CD4-positive, alpha-beta T cell treated with Interleukin-15 for 4 hours (primary cell): ENCODE data around the gene PITPNM3.
A peak's percentile ranks its signal among the peaks of the same experiment; 100 is the strongest.

ENCODE experiments used
- DNase-seq: peaks from one replicate; pipeline ENCODE4 v3.0.0-alpha.2; 2020; ENCODE audit warnings: low spot score

PITPNM3 gene

DNA sequence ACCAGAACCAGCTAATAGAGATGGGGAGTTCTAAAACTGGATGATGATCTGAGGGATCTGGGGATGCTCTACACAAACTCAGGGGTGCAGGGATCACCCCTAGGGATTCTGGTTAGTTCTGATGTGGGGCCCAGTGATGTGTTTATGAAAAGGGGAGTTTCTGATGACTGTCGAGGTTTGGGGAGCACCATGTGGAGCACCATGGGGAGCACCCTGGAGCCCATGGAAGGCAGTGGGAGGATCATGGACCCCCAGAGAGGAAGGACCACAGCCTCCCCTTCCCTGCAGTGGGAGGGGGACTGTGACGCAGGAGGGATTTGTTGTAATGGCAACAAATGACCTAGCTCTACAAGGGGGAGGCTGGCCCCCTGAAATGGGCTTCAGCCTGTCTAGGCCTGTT, 93.7 kb downstream of the PITPNM3 start:
- DNase-seq, result no peak

DNA sequence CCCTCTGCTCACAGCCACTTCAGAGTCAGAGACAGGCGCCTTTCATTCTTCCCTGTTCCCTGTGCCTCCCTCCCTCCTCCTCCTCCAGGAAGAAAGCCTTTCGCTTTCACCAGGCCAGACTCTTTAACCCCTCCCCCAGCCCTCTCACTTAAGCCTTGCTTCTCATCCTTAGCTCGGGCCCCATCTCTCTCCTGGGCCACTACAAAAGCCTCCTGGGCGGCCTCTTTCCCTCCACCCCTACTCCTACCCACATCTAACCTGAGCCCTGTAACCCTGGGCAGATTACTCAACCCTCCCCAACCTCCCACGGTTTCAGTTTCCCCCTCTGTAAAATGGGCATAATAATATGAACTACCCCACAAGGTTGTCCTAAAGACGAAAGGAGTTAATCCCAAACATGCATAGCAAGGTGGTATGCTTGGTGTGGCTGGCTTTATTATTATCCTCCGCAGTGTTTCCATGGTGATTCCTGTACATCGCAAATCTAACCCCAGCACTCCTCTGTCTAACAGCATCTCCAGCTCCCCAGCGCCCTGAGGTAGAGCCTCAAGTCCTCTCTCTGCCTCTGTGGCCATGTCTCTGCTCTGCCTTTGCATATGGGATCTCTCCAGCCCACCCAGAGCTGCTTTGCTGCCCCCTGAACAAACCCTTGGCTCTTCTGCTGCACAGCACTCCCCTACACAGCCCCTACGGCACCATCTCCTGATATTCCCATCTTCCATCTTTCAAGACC, 94.4 kb downstream of the PITPNM3 start:
- DNase-seq, result no peak

DNA sequence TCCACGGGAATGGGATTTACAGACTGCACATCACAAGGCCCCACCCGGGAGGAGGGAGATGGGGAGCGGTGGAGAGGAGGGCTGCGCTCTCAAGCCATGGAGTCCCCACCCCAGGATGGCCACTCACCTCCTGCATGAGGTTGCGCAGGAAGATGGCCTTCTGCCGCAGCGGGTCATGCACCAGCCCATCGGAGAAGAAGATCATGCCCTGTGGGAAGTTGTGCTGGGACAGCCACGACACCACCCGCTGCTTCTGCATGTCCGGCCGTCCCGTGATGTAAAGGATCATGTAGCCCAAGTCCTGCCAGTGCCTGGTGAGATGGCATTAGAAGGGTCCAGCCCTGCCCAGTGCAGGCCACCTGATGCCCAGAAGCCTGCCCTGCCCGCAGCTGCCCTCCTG, 95.1 kb downstream of the PITPNM3 start:
- no peak for DNase-seq

DNA sequence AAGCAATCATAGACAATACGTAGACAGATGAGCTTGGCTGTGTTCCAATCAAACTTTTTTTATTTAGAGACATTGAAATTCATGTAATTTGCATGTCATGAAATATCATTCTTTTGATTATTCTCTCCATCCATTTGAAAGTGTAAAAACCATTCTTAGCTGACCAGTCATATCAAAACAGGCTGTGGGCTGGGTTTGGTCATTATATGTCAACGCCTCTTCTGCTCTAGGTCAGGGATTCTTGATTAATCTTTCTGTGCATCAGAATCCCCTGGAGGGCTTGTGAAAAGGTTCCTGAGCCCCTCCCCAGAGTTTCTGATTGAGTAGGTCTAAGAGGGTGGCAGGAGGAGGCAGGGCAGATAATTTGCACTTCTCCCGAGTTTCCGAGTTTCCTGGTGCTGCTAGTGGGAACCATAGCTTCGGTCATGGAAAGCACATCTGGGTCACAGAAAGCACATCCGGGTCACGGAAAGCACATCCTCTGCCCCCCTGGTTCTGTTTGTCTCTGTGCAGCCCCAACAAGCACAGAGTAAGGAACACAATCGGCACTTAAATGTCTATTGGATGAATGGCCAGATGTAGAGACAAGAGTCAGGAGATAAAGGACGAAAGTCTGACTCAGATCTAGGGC, 95.7 kb downstream of the PITPNM3 start:
- no peak for DNase-seq

DNA sequence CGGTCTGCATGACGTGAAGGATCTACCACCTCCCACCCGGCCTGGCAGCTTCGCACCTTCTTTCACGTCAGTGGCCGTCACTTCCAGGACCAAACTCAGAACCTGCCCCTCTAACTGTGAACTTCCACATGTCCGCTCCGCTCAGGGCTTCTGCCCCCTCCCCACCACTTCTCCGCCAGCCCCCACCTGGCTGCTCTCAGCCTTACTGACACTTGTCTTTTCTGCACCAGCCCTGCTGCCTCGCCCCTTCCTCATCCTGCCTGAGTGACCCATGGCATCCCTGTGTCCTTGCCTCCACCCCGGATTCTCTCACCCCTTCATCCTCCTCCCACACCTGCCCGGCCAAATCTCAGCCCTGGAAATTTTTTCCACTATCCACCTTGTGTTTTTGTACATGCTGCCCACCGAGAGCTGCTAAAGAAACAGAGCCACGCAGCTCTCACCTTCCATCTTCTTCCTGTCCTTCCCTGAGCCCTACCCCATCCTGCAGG, 97.8 kb downstream of the PITPNM3 start:
- DNase-seq, result no peak

DNA sequence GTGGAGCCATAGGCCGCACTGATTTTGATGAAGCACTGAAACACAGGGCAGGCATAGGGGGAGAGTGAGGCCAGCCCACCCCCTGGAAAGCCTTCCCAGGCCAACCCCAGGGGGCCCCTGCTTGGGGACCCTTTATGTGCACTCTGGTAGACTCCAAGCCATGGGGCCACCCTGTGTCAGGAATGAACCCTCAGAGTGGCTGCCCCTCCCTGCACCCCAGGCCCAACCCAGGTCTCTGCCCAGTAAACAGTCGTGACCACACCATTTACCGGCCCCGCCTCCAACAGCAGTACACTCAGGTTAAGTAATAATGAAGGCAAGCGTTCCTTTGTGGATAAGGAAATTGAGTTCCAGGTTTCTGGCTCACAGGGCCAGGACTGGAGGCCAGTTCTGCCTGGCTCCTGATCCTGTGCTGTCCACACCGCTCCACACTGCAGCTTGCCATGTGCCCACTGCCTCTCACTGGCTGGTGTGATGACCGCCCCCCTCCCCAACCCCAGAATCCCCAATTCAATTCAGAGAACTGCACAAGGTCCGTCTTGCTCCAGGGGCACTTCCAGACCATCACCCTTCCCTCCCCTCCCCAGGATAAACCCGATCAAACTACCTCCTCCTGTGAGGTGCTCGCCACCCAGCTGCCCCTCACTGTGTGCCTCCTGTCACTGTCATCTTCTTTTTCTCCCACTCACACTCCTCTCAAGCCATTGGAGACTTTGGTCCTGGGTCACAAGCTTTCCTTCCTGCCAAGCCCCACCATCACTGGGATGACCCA, 98.5 kb downstream of the PITPNM3 start:
- no peak for DNase-seq

DNA sequence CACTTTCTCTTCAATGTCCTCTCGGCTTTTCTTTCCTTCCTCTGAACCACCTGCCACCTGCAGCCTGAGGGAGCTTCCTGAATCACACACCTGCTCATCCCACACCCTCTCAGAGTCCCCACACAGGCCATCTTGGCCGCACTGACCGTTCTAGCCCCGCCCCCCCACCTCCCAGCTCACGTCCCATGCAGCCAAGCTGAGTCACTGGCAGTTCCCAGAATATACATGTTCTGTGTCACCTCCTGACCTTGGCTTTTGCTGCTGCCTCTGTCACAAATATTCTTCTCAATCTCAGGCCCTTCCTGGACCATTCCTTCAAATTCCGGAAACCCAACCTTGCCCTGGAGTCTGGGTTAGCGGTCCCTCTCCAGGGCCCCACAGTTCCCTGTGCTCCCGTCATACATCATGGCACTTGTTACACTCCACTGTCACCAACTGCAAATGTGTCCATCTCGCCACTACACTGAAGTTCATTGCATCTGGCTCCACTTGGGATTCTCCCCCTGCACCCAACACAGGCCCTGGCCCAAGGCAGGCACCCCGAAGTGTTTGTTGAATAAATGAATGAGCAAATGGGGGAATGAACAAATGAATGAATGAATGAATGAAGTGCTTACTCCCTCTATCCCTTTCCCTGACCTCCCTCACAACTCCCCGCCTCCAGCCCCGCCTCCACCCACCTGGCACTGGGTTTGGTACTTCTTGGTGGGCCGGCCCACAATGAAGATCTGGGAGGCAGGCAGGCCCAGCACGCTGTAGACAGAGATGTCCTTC, 99.3 kb downstream of the PITPNM3 start:
- DNase-seq, result no peak

DNA sequence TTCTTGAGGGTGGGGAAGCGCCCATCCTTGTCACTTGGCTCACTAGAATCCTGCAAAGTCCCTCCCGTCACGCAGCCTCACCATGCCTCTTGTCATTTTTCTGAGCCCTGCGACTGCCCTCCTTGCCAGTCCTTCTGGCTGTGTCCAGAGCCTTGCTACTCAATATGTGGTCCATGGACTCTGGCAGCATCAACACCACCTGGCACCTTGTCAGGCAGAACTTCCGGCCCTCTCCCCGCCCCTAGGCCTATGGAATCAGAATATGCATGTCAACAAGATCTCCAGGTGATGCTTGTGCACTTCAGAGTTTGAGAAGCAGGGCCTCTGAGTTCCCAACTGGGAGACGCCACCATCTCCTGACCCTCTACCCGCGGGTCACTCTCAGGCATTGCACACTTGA, 100.0 kb downstream of the PITPNM3 start:
- no peak for DNase-seq

DNA sequence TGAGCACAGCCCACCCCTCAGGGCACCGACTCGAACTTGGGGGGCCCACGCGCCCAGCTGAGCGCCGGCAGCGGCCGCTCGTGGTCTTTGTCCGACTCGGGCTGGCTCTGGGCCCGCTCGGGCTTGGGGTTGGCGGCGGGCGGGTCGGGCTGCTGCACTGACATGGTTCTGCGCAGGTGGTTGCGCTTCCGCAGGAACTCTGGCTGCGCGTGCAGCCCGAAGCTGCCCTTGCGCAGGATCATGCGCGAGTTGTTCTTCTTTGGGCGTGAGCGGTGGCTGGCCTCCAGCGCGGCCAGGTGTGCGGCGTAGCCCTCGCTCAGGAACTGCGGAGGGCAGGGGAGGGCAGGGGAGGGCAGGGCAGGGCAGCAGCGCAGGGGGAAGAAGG, 101.0 kb downstream of the PITPNM3 start:
- DNase-seq, result peak; percentile 12

DNA sequence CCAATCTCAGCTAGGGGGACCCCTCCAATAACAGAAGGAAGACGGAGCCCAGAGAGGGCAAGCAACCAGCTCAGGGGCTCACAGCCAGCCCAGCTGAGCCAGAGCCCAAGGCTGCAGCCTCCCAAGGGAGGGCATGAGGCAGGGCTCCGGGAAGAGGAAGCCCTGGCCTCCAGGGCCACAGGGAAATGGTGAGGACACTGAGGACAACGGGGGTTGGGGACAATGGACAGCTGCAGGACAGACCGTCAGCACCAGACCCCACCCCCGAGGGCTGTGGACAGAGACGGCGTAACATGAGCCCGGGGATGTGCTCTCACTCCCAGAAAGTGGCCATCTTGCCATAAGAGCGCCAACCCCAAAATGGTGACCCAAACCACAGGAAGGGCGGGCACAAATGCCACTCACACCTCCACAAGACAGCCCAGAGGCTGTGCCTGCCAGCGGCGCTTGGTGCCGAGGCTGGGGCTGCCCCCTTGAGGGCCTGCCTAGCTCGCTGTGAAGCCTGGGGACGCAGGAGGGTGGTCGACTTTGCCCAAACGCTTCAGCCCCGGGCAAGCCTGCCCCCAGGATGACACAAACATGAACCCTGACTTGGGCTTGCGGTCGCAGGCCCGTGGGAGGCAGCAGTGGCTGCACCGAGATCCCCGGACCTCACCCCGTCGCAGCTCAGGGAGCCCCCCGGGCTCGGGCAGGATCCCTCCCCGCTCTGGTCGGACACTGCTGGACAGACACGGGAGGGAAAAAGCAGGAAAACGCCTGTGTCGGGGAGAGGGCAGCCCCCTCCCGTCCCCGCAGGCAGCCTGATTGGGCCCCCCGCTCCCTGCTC, 101.6 kb downstream of the PITPNM3 start:
- no peak for DNase-seq

DNA sequence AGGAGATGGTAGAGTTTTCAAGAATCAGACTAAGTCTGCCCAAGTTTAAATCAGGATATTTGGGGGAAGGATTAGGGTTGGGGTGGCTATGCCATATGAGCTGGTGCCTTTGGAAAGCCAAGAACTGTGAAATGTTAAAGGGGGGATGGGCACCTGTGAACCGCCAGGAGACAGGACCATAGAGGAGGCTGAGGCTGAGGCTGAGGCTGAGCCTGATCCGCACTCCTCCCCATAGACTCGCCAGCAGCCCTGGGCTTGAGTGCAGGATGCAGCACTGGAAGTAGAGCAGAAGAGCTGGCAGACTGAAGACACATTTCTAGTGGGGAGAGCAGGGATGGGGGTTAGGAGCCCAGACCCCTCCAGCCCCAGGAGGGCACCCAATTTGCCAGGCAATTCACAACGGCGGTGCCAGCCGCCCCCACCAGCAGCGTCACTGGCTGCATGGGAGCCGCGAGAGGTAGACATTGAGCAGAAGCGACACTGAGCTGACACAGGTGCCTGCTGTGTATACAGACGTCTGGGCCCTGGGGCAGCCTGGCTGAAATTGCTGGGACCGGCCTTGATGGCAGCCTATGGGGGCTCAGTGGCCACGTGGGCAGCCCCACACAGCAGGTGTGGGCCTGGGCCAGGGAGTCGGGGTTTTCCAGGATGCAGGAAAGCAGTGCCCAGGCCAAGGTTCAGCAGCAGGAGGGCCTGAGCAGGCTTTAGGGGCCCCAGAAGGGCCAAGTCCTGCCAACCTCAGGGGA, 102.9 kb downstream of the PITPNM3 start:
- DNase-seq, result no peak

DNA sequence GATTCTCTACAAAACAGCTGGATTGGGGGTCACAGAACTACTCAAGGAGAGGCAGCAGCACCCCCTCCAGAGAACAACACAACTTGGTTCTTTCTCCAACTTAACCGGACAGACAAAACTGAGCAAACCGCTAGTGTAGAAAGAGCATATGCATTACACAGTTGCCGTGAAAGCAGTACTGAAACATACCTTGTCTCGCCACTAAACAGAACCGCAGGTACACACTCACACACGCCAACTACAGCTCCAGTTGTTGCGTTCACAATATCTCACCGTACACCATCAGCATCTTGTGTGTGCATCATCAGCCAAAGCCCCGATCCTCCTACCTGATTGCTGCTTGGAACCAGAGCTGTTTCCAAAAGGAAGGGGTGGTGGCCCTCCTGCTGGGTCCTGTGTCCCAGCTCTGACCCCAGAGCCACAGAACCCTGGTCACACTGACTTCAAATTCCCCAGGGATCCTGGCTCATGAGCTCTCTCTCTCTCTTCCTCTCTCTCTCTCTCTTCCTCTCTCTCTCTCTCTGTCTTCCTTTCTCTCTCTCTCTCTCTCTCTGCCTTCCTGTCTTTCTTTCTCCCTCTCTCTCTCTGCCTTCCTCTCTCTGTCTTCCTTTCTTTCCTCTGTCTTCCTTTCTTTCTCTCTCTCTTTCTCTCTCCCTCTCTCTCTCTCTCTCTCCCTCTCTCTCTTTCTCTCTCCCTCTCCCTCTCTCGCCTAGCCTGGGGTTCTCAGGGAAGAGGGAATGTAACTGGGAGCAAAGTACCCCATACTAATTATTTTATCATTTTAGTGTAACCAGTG, 103.7 kb downstream of the PITPNM3 start:
- DNase-seq, result no peak

DNA sequence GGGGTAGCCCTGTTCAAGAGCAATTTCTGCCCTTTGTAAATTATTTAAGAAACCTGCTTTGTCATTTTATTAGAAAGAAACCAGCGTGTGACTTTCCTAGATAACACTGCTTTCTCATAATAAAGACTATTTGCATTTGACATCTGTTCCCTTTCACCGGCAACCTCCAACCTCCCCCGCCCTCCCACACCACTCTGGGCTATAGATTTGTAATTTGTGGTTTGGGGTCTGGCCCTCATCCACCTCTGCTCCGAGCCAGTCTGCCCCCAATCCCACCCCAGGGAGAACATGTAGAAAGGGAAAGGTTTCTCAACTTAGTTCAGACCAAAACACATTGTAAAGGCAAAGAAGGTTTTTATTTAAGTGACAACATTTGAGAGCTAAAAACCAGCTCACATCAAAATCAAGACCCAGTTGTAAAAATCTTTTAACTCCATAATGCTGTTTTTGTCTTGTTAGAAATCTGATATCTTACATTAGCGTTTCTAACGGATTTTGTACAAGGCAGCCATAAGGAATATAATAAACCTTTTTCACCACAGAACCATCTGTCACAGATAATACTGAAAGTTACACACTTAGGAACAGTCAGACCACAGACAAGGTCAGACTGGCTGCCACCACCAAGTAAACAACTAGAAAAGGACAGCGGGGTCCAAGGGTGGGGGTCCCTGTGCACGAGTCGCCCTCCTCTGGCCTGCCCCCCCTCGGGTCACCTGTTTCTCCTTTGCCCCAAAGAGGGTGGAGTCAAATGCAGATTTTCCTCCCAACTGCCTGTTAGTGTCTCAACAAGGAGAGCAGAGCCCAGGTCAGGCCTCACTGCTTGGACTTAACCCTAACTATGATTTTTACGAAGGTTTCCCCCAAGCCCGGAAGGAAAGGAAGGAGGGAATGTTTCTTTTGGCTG, 105.2 kb downstream of the PITPNM3 start:
- DNase-seq, result no peak

DNA sequence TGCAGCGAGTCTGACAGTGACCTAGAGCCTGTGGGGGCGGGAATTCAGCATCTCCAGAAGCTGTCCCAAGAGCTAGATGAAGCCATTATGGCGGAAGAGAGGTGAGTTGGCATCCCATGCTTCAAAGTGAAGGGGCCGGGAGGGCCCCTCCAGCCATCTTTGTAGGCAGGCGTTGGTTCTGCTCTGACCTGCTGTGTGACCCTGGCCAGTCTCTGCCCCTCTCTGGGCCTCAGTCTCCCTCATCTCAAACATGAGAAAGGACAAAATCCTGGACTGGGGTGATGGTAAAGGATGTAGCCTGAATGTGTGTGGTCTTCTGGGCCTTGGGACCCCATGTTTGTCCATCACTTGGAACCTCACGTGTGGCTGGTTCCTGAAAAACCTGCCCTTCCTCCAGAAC, 107.0 kb downstream of the PITPNM3 start:
- no peak for DNase-seq

DNA sequence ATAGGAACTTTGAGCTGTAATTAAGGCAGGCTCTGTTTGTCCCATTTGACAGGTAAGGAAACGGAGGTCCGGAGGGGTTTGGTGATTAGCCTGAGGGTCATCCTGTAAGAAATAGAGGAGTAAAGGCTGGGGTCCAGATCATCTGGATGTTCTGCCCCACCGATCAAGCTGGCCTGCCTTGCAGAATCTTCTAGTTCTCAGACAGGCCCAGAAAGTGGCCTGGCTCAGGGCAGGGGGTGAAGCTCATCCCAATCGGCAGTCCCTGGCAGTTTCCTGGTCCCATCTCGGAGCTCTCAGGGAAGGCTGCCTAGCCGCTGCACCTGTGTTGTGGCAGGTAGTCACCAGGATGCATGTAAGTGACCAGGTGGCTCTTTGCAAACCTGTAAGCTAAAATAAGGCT, 107.9 kb downstream of the PITPNM3 start:
- DNase-seq, result no peak

DNA sequence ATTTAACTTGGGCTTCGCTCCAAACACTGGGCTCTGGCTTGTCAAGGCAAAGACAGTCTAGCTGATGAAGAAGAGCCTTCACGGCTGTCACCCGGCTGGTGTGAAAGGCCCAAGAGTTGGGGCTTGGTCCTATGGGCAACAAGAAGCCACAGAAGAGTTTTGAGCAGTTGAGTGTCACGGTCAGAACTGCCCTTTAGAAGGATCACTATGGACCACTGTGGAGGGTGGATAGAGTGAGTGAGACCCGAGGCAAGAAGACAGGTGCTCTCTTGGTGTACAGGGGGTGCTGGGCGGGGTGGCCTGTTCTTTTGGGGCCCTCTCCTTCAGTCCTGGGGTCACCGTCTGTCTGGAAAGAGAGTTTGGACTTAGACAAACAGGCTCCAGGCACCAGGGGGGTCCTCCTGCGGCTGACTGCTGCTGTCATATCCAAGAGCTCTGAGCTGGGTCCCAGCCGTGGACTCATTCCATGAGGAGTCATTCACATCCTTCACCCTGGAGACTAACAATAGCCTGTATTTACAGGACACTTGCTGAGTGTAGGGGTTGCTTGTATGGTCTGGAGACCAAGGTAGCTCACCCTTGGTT, 109.7 kb downstream of the PITPNM3 start:
- DNase-seq, result no peak

DNA sequence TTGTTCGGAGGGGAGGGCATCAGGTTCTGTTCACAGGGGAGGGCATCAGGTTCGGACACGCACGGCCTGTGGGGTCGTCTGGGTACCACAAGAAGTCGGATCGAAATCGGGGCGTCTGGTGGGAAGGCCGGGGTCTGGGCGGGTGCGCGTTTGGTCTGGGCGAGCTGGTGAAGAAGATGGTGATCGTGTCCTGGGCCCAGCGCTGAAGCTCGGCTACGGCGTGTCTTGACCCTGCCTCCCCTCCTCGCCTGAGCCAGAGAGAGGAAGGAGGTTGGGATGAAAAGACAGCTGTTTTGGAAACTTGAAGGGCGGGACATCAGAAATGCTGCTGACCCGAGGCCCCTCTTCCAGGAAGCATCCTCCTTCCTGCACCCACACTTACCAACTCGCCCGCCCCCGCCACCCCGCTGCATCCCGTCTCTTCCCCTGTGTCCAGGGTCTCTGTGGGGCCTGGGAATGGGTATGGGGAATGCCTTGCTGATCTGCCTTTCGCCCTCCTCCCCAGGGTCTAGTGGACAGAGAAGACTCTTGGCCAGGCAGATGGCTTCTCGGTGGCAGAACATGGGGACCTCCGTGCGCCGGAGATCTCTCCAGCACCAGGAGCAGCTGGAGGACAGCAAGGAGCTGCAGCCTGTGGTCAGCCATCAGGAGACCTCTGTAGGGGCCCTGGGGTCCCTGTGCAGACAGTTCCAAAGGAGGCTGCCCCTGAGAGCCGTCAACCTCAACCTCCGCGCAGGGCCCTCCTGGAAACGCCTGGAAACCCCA, 111.6 kb downstream of the PITPNM3 start:
- DNase-seq, result no peak
